Measurements from ENCODE around the gene TNRC6A. TPM values are rescaled to one million over a fixed set of nuclear protein-coding genes. Genes with fewer than 3 reads are reported as not detected.

The TNRC6A gene
- total RNA-seq, 6 experiments from 2014 or later, result 17.0 to 38.4 (median 23.1) TPM

DNA sequence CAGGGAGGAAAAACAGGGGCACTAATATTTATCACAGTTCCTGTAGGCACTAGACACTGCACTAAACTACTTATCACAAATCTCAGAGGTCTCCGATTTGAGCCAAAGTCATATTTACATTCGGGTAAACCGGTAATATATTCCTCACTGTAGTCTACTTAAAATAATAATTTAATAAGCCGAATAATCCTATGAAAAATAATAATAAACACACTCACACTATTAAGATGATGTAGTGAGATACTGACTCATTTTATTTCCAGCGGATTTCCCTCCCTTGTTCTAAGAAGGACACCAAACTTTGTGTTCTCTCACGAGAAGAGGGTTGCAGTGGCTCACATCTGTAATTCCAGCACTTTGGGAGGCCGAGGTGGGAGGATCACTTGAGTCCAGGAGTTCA is 36.6 kb upstream of the TNRC6A start:
- Histone ChIP-seq H3K4me3 (no peak overlapping the region), H3K36me3 (no peaks in the 10 kb centered on the region), H3K27ac (no peak overlapping the region), H3K4me1 (no peaks in the 10 kb centered on the region), H3K27me3 (no peaks in the 10 kb centered on the region), H3K9me3 (no peaks in the 10 kb centered on the region)
- TF ChIP-seq POLR2A (IDR thresholded peaks at IDR 0.05), result no peak
- TF ChIP-seq, protein P1, sequence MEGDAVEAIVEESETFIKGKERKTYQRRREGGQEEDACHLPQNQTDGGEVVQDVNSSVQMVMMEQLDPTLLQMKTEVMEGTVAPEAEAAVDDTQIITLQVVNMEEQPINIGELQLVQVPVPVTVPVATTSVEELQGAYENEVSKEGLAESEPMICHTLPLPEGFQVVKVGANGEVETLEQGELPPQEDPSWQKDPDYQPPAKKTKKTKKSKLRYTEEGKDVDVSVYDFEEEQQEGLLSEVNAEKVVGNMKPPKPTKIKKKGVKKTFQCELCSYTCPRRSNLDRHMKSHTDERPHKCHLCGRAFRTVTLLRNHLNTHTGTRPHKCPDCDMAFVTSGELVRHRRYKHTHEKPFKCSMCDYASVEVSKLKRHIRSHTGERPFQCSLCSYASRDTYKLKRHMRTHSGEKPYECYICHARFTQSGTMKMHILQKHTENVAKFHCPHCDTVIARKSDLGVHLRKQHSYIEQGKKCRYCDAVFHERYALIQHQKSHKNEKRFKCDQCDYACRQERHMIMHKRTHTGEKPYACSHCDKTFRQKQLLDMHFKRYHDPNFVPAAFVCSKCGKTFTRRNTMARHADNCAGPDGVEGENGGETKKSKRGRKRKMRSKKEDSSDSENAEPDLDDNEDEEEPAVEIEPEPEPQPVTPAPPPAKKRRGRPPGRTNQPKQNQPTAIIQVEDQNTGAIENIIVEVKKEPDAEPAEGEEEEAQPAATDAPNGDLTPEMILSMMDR (IDR thresholded peaks at IDR 0.05), result no peak
- 58% methylated on average over 7 of the region's 7 CpGs for WGBS (ENCODE audit: insufficient coverage, low coverage, low lambda C conversion rate, missing lambda C conversion rate)
- ATAC-seq, result no peak
- no peak for DNase-seq
- intact Hi-C loops (cut with DNase I), result no loop called here

DNA sequence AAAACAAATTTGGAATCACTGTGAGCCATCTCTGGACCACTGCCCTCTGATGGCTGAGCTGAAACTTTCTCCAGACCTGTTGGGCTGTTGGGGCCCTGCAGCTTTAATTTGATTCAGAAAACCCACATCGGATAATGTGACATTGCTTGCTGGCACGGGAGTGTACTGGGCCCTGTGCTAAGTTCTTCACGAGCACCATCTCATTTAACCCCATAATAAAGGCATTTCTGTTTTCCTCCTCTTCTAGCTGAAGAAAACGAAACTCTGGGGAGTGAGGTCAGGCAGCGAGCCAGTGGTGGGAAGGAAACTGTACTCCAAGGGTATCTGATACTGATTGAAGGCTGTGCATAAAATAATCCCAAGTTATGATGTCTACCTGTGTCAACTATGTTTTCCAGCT is 34.5 kb upstream of the TNRC6A start:
- H3K4me1 ChIP-seq, result no peaks in the 10 kb centered on the region
- intact Hi-C loops (cut with DNase I), result no loop called here
- DNase-seq (no peak), ATAC-seq (no peak)
- TF ChIP-seq, protein P1 (IDR thresholded peaks at IDR 0.05), result no peak
- no peak for TF ChIP-seq POLR2A (IDR thresholded peaks at IDR 0.05)
- WGBS (ENCODE audit: insufficient coverage, low coverage, low lambda C conversion rate, missing lambda C conversion rate), result 34% methylated on average over 5 of the region's 5 CpGs
- H3K36me3 ChIP-seq, result no peaks in the 10 kb centered on the region
- H3K27me3 ChIP-seq, result no peaks in the 10 kb centered on the region
- H3K4me3 ChIP-seq, result no peak overlapping the region
- no peak overlapping the region for H3K27ac ChIP-seq
- no peaks in the 10 kb centered on the region for H3K9me3 ChIP-seq

DNA sequence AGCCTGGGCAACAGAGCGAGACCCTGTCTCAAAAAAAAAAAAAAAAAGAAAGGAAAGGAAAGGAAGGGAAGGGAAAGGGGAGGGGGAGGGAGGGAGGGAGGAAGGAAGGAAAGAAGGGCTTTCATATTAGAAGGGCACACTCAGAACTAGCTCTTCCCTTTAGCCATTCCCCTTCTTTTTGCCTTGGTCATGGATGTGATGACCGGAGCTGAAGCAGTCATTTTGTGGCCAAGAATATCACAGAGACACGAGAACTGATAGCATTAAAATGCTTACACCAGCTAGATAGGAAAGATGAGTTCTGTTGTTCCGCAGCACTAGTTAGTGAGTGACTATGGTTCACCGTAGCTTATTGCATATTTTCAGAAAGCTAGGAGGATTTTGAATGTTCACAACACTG is 32.8 kb upstream of the TNRC6A start:
- WGBS (ENCODE audit: insufficient coverage, low coverage, low lambda C conversion rate, missing lambda C conversion rate), result 61% methylated on average over 4 of the region's 5 CpGs
- no peaks in the 10 kb centered on the region for H3K9me3 ChIP-seq
- ATAC-seq, result no peak
- TF ChIP-seq, protein P1 (IDR thresholded peaks at IDR 0.05), result no peak
- TF ChIP-seq POLR2A (IDR thresholded peaks at IDR 0.05), result no peak
- H3K4me1 ChIP-seq, result peaks cover 0 to 14% (median 5%) of the 10 kb centered on the region in 4 donors
- intact Hi-C loops (cut with DNase I), result no loop called here
- no peak for DNase-seq
- no peak overlapping the region for H3K27ac ChIP-seq
- H3K4me3 ChIP-seq, result no peak overlapping the region
- no peaks in the 10 kb centered on the region for H3K36me3 ChIP-seq
- no peaks in the 10 kb centered on the region for H3K27me3 ChIP-seq

DNA sequence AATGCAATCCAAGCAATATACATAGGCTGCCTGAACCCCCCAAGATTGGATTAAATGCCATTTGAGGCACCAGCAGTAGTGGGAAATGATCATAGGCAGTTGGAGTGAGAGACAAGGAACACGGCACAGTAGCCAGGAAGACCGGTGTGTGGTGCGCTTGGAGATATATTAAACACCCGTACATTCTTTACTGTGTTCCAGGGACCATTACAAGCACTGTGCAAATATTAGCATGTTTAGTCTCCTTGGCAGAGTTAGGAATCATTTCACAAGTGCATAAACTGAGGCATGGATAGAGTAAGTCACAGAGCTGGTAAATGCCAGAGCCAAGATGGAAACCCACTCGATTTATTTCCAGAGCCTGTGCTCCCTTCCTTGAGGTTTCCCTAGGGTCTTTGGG is 31.1 kb upstream of the TNRC6A start:
- WGBS (ENCODE audit: insufficient coverage, low coverage, low lambda C conversion rate, missing lambda C conversion rate), result 91% methylated on average over 4 of the region's 5 CpGs
- DNase-seq, result no peak
- Histone ChIP-seq H3K4me1 (peaks cover 0 to 21% (median 5%) of the 10 kb centered on the region in 4 donors), H3K4me3 (no peak overlapping the region), H3K27ac (no peak overlapping the region), H3K27me3 (no peaks in the 10 kb centered on the region), H3K9me3 (no peaks in the 10 kb centered on the region), H3K36me3 (no peaks in the 10 kb centered on the region)
- intact Hi-C loops (cut with DNase I), result no loop called here
- no peak for ATAC-seq
- no peak for TF ChIP-seq POLR2A (IDR thresholded peaks at IDR 0.05)
- TF ChIP-seq, protein P1 (IDR thresholded peaks at IDR 0.05), result no peak

DNA sequence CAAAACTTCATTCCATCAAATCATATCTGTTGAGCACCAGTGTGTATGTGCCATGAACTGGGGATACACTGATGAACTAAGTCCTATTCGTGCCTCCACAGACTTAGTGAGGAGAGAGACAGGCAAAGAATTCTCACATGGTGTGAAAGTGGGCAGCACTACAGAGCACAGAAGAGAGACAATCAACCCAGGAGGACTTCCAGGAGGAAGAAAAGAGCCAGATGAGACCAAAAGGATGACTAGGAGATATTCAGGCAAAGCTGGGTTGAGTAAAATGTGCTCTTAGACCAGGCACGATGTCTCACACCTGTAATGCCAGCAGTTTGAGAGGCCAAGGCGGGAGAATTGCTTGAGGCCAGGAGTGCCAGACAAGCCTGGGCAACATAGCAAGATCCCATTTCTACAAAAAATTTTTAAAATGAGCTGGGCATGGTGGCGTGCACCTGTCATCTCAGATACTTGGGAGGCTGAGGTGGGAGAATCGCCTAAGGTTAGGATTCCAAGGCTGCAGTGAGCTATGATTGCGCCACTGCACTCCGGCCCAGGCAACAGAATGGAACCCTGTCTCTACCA is 30.2 kb upstream of the TNRC6A start:
- Histone ChIP-seq H3K36me3 (no peaks in the 10 kb centered on the region), H3K4me1 (peaks cover 0 to 21% (median 5%) of the 10 kb centered on the region in 4 donors), H3K9me3 (no peaks in the 10 kb centered on the region), H3K4me3 (no peak overlapping the region), H3K27ac (no peak overlapping the region), H3K27me3 (no peaks in the 10 kb centered on the region)
- TF ChIP-seq POLR2A (IDR thresholded peaks at IDR 0.05), result no peak
- TF ChIP-seq, protein P1 (IDR thresholded peaks at IDR 0.05), result no peak
- DNase-seq (no peak), ATAC-seq (no peak)
- intact Hi-C loops (cut with DNase I), result no loop called here
- 84% methylated on average over 7 of the region's 7 CpGs for WGBS (ENCODE audit: insufficient coverage, low coverage, low lambda C conversion rate, missing lambda C conversion rate)

Data from right lobe of liver (tissue), 6 donors.